ENCODE results near the gene PTK7. TPM values are rescaled to one million over a fixed set of nuclear protein-coding genes. Genes with fewer than 3 reads are reported as not detected.

Gene PTK7
- total RNA-seq, 1 donor from 2014 or later = 4.3 TPM

GRCh38 chr6:43143235-43144128 lies 67.4 kb downstream of the PTK7 start:
- intact Hi-C loops (cut with micrococcal nuclease) = loop anchor here (1.0 kb wide), 3 partner anchors 73 to 242 kb away; no protein-coding TSS in a partner anchor
- Mint-ChIP-seq H3K27me3 (peaks cover 4% of the 10 kb centered on the region), H3K4me3 (peak overlapping the region; percentile 24), H3K9me3 (no peaks in the 10 kb centered on the region), H3K4me1 (peaks cover 11% of the 10 kb centered on the region), H3K36me3 (ENCODE audit: low read depth) (no peaks in the 10 kb centered on the region), H3K27ac (peak overlapping the region; percentile 78)
- DNase-seq = peak; percentile 94

GRCh38 chr6:43144879-43145278 lies 68.8 kb downstream of the PTK7 start:
- Mint-ChIP-seq H3K4me1 (peaks cover 11% of the 10 kb centered on the region), H3K27ac (peak overlapping the region; percentile 20), H3K4me3 (no peak overlapping the region), H3K36me3 (ENCODE audit: low read depth) (no peaks in the 10 kb centered on the region), H3K9me3 (no peaks in the 10 kb centered on the region), H3K27me3 (peaks cover 4% of the 10 kb centered on the region)
- intact Hi-C loops (cut with micrococcal nuclease) = no loop called here
- no peak for DNase-seq

- H3K36me3 Mint-ChIP-seq (ENCODE audit: low read depth) = no peaks in the 10 kb centered on the region
- intact Hi-C loops (cut with micrococcal nuclease) = no loop called here
- H3K27ac Mint-ChIP-seq = no peak overlapping the region
- peaks cover 10% of the 10 kb centered on the region for H3K4me1 Mint-ChIP-seq
- no peaks in the 10 kb centered on the region for H3K9me3 Mint-ChIP-seq
- DNase-seq = no peak
- H3K4me3 Mint-ChIP-seq = no peak overlapping the region
- peaks cover 4% of the 10 kb centered on the region for H3K27me3 Mint-ChIP-seq
Observed at GRCh38 chr6:43146261-43146660, 70.1 kb downstream of the PTK7 start.

GRCh38 chr6:43146709-43147688 lies 70.9 kb downstream of the PTK7 start:
- Mint-ChIP-seq H3K36me3 (ENCODE audit: low read depth) (no peaks in the 10 kb centered on the region), H3K27ac (no peak overlapping the region), H3K4me3 (no peak overlapping the region), H3K9me3 (no peaks in the 10 kb centered on the region), H3K4me1 (peaks cover 9% of the 10 kb centered on the region), H3K27me3 (peaks cover 4% of the 10 kb centered on the region)
- intact Hi-C loops (cut with micrococcal nuclease) = no loop called here
- no peak for DNase-seq

- H3K27ac Mint-ChIP-seq = no peak overlapping the region
- no peak for DNase-seq
- intact Hi-C loops (cut with micrococcal nuclease) = no loop called here
- H3K4me1 Mint-ChIP-seq = peaks cover 9% of the 10 kb centered on the region
- peaks cover 4% of the 10 kb centered on the region for H3K27me3 Mint-ChIP-seq
- no peak overlapping the region for H3K4me3 Mint-ChIP-seq
- H3K9me3 Mint-ChIP-seq = no peaks in the 10 kb centered on the region
- H3K36me3 Mint-ChIP-seq (ENCODE audit: low read depth) = no peaks in the 10 kb centered on the region
Observed at GRCh38 chr6:43147691-43148477, 71.8 kb downstream of the PTK7 start.

GRCh38 chr6:43149265-43149664 lies 73.2 kb downstream of the PTK7 start:
- DNase-seq = no peak
- no peaks in the 10 kb centered on the region for H3K36me3 Mint-ChIP-seq (ENCODE audit: low read depth)
- H3K4me3 Mint-ChIP-seq = no peak overlapping the region
- intact Hi-C loops (cut with micrococcal nuclease) = no loop called here
- H3K27me3 Mint-ChIP-seq = peaks cover 4% of the 10 kb centered on the region
- H3K27ac Mint-ChIP-seq = no peak overlapping the region
- peaks cover 4% of the 10 kb centered on the region for H3K4me1 Mint-ChIP-seq
- H3K9me3 Mint-ChIP-seq = no peaks in the 10 kb centered on the region

- no peak overlapping the region for H3K27ac Mint-ChIP-seq
- peaks cover 4% of the 10 kb centered on the region for H3K4me1 Mint-ChIP-seq
- H3K4me3 Mint-ChIP-seq = no peak overlapping the region
- intact Hi-C loops (cut with micrococcal nuclease) = no loop called here
- H3K27me3 Mint-ChIP-seq = peaks cover 4% of the 10 kb centered on the region
- H3K36me3 Mint-ChIP-seq (ENCODE audit: low read depth) = no peaks in the 10 kb centered on the region
- no peaks in the 10 kb centered on the region for H3K9me3 Mint-ChIP-seq
- no peak for DNase-seq
Observed at GRCh38 chr6:43150051-43150751, 74.1 kb downstream of the PTK7 start.

- Mint-ChIP-seq H3K4me1 (no peaks in the 10 kb centered on the region), H3K36me3 (ENCODE audit: low read depth) (no peaks in the 10 kb centered on the region), H3K4me3 (no peak overlapping the region), H3K9me3 (no peaks in the 10 kb centered on the region), H3K27me3 (peaks cover 3% of the 10 kb centered on the region), H3K27ac (no peak overlapping the region)
- no peak for DNase-seq
- intact Hi-C loops (cut with micrococcal nuclease) = no loop called here
Observed at GRCh38 chr6:43159599-43159998, 83.5 kb downstream of the PTK7 start.

- H3K4me3 Mint-ChIP-seq = no peak overlapping the region
- H3K4me1 Mint-ChIP-seq = no peaks in the 10 kb centered on the region
- no peaks in the 10 kb centered on the region for H3K9me3 Mint-ChIP-seq
- no peaks in the 10 kb centered on the region for H3K36me3 Mint-ChIP-seq (ENCODE audit: low read depth)
- peaks cover 6% of the 10 kb centered on the region for H3K27me3 Mint-ChIP-seq
- H3K27ac Mint-ChIP-seq = no peak overlapping the region
- intact Hi-C loops (cut with micrococcal nuclease) = no loop called here
- no peak for DNase-seq
Observed at GRCh38 chr6:43163899-43164298, 87.8 kb downstream of the PTK7 start.

GRCh38 chr6:43170417-43170930 lies 94.4 kb downstream of the PTK7 start:
- no peak for DNase-seq
- peaks cover 27% of the 10 kb centered on the region for H3K36me3 Mint-ChIP-seq (ENCODE audit: low read depth)
- peaks cover 2% of the 10 kb centered on the region for H3K27me3 Mint-ChIP-seq
- H3K4me3 Mint-ChIP-seq = peak overlapping the region; percentile 90
- intact Hi-C loops (cut with micrococcal nuclease) = loop anchor here (2.0 to 5.0 kb wide), 9 partner anchors 54 to 718 kb away; partner anchors contain the start of genes ABCC10, GTPBP2, POLH and POLR1C
- H3K9me3 Mint-ChIP-seq = no peaks in the 10 kb centered on the region
- peak overlapping the region; percentile 91 for H3K27ac Mint-ChIP-seq
- H3K4me1 Mint-ChIP-seq = peaks cover 32% of the 10 kb centered on the region

GRCh38 chr6:43170931-43171706 lies 95.0 kb downstream of the PTK7 start, which contains the start of gene SRF:
TSS of gene SRF (plus strand) at chr6:43171269. CDS start at chr6:43171657, 388 bp downstream.
- no peaks in the 10 kb centered on the region for H3K27me3 Mint-ChIP-seq
- peak; percentile 100 for DNase-seq
- H3K27ac Mint-ChIP-seq = peak within 1 kb of the TSS; percentile 91
- peaks cover 37% of the 10 kb centered on the region for H3K4me1 Mint-ChIP-seq
- intact Hi-C loops (cut with micrococcal nuclease) = loop anchor here (1.0 to 5.0 kb wide), 11 partner anchors 54 to 719 kb away; partner anchors contain the start of genes ABCC10, CNPY3, GTPBP2 and KLC4
- no peaks in the 10 kb centered on the region for H3K9me3 Mint-ChIP-seq
- peak within 1 kb of the TSS; percentile 94 for H3K4me3 Mint-ChIP-seq
- H3K36me3 Mint-ChIP-seq (ENCODE audit: low read depth) = peaks cover 33% of the 10 kb centered on the region

GRCh38 chr6:43171707-43172103 lies 95.6 kb downstream of the PTK7 start:
- Mint-ChIP-seq H3K4me1 (peaks cover 39% of the 10 kb centered on the region), H3K27ac (peak overlapping the region; percentile 88), H3K9me3 (no peaks in the 10 kb centered on the region), H3K36me3 (ENCODE audit: low read depth) (peaks cover 38% of the 10 kb centered on the region), H3K4me3 (peak overlapping the region; percentile 94), H3K27me3 (no peaks in the 10 kb centered on the region)
- DNase-seq = peak; percentile 82
- intact Hi-C loops (cut with micrococcal nuclease) = loop anchor here (1.0 to 5.0 kb wide), 12 partner anchors 53 to 719 kb away; partner anchors contain the start of genes ABCC10, CNPY3, GTPBP2 and KLC4
